Measurements from ENCODE around the gene CNPY1. TPM values are rescaled to one million over a fixed set of nuclear protein-coding genes. Genes with fewer than 3 reads are reported as not detected.

Gene CNPY1
- polyA plus RNA-seq, 1 of the 3 experiments (the other 2 are of a cell fraction), result not detected

DNA sequence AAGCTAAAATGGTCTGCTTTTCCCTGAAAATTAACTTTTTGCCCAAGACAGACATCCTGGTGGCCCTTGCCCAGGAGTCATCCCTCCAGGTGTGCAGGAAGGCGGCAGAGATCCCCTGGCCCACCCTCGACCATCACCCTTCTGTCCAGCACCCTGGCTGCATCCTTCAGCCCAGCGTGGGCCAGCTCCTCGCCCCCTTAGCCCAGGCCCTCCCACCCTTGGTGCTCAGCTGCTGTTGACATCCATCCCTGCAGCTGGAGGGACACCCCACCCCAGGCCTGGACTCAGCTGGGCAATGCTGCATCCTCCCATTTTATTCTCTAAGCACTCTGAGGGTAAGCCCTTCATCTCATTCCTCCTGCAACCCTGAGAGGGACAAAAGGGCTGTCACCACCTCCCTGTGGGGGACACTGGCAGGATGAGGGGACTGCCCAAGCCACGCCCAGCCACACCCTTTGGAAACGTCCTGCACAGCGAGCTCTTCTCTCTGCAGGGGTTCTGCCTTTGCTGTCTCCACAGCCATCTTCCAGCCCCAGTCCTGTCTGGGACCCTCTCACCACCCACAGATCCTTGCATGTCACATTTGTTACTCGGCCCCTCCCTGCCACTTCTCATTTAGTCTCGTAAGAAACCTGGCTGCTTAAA, 57.8 kb downstream of the CNPY1 start:
- H3F3A ChIP-seq (replicated peaks; ENCODE audit: insufficient read depth), result no peaks in the 10 kb centered on the region
- peaks cover 0 to 3% of the 10 kb centered on the region in 2 experiments; a peak in 1 of 4 replicates for H3K4me1 ChIP-seq (ENCODE audit: control insufficient read depth in 1 of 2, insufficient read depth in 2 of 2, low read depth in 1 of 2, low read length in 1 of 2)
- 5% methylated on average over 9 of the region's 9 CpGs for WGBS (ENCODE audit: low lambda C conversion rate)
- DNase-seq, result no peak
- H3K79me2 ChIP-seq (ENCODE audit: insufficient read depth), result no peaks in the 10 kb centered on the region
- H3K4me3 ChIP-seq (ENCODE audit: low read depth in 2 of 2, low read length in 1 of 2), result no peak overlapping the region
- no peaks in the 10 kb centered on the region for H3K36me3 ChIP-seq (replicated peaks in 1 of 2; ENCODE audit: control insufficient read depth in 1 of 2, insufficient read depth in 2 of 2, low read length in 1 of 2)
- H4K20me1 ChIP-seq (ENCODE audit: insufficient read depth), result no peaks in the 10 kb centered on the region
- no peak overlapping the region for H3K27ac ChIP-seq (ENCODE audit: low read depth in 2 of 2, low read length in 1 of 2)
- POLR2A ChIA-PET, result no interaction called here
- peaks cover 96% of the 10 kb centered on the region for H3K27me3 ChIP-seq (ENCODE audit: insufficient read depth)
- TF ChIP-seq, protein P1, sequence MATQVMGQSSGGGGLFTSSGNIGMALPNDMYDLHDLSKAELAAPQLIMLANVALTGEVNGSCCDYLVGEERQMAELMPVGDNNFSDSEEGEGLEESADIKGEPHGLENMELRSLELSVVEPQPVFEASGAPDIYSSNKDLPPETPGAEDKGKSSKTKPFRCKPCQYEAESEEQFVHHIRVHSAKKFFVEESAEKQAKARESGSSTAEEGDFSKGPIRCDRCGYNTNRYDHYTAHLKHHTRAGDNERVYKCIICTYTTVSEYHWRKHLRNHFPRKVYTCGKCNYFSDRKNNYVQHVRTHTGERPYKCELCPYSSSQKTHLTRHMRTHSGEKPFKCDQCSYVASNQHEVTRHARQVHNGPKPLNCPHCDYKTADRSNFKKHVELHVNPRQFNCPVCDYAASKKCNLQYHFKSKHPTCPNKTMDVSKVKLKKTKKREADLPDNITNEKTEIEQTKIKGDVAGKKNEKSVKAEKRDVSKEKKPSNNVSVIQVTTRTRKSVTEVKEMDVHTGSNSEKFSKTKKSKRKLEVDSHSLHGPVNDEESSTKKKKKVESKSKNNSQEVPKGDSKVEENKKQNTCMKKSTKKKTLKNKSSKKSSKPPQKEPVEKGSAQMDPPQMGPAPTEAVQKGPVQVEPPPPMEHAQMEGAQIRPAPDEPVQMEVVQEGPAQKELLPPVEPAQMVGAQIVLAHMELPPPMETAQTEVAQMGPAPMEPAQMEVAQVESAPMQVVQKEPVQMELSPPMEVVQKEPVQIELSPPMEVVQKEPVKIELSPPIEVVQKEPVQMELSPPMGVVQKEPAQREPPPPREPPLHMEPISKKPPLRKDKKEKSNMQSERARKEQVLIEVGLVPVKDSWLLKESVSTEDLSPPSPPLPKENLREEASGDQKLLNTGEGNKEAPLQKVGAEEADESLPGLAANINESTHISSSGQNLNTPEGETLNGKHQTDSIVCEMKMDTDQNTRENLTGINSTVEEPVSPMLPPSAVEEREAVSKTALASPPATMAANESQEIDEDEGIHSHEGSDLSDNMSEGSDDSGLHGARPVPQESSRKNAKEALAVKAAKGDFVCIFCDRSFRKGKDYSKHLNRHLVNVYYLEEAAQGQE (IDR thresholded peaks at IDR 0.05; ENCODE audit: low read depth, low read length), result no peak
- TF ChIP-seq EP300 (IDR thresholded peaks at IDR 0.05; ENCODE audit: borderline replicate concordance in 1 of 2, low read depth in 1 of 2, low read length in 1 of 2) (no peak), MXI1 (IDR thresholded peaks at IDR 0.05; ENCODE audit: low read depth, low read length) (no peak), RFX5 (IDR thresholded peaks at IDR 0.05; ENCODE audit: low read length) (no peak)
- TF ChIP-seq, protein P2, sequence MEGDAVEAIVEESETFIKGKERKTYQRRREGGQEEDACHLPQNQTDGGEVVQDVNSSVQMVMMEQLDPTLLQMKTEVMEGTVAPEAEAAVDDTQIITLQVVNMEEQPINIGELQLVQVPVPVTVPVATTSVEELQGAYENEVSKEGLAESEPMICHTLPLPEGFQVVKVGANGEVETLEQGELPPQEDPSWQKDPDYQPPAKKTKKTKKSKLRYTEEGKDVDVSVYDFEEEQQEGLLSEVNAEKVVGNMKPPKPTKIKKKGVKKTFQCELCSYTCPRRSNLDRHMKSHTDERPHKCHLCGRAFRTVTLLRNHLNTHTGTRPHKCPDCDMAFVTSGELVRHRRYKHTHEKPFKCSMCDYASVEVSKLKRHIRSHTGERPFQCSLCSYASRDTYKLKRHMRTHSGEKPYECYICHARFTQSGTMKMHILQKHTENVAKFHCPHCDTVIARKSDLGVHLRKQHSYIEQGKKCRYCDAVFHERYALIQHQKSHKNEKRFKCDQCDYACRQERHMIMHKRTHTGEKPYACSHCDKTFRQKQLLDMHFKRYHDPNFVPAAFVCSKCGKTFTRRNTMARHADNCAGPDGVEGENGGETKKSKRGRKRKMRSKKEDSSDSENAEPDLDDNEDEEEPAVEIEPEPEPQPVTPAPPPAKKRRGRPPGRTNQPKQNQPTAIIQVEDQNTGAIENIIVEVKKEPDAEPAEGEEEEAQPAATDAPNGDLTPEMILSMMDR (IDR thresholded peaks at IDR 0.05), result no peak
- CTCF ChIA-PET, result interaction anchor here (1.7 kb wide), 1 partner anchor 116 kb away, joined by 4 read pairs; no protein-coding TSS in a partner anchor
- no peak overlapping the region for H3K9ac ChIP-seq
- no peak overlapping the region for H2AFZ ChIP-seq (ENCODE audit: low read depth)
- H3K4me2 ChIP-seq, result no peak overlapping the region
- no peaks in the 10 kb centered on the region for H3K9me3 ChIP-seq
- H3K9me2 ChIP-seq, result no peaks in the 10 kb centered on the region

DNA sequence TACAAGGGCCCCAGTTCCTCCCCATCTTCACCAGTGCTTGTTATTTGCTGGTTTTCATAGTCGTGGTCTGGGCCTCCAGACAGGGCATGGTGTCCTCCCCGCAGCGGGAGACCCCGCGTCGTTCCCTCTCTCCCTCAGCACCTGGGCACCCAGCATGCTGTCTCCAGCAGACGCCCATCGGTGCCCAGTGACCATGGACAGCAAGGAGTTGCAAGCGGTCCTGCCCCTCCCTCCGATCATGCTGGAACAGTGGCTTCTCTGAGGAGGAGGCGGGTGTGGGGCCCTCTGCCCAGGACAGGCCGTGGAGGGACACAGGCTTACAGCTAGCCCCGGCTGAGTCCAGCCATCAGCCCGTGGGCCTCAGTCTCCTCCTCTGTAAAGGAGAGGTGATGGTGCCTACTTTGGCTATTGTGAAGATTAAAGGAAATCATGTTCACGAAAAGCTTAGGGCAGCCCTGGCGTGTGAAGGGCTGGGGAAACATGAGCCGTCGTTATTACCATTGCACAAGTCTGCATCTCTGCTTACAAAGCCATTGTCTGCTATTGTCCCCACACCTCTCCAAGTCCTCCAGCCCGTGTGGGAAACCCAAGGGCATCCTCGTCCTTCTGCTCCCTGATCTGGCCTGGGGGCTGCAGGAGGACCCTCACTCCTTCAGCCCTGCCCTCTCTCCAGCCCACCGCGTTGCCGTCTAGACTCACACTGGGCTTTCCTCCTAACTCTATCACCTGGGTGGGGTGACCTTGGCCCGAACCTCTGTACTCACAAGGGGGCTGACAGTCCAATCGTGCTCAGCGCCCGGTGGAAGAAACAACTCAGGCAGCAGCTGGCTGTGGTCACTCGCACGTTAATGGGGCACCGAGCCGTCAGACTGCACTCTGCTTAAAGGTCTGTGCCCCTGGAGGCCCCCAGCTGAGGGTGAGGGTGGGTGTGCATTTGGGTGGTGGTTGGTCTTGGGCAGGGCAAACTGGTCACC, 58.6 kb downstream of the CNPY1 start:
- no peaks in the 10 kb centered on the region for H3K9me3 ChIP-seq
- peaks cover 0 to 3% of the 10 kb centered on the region in 2 experiments; a peak in 1 of 4 replicates for H3K4me1 ChIP-seq (ENCODE audit: control insufficient read depth in 1 of 2, insufficient read depth in 2 of 2, low read depth in 1 of 2, low read length in 1 of 2)
- no peak overlapping the region for H3K27ac ChIP-seq (ENCODE audit: low read depth in 2 of 2, low read length in 1 of 2)
- H3K79me2 ChIP-seq (ENCODE audit: insufficient read depth), result no peaks in the 10 kb centered on the region
- no peak overlapping the region for H3K4me2 ChIP-seq
- no peak for DNase-seq
- H3K4me3 ChIP-seq (ENCODE audit: low read depth in 2 of 2, low read length in 1 of 2), result no peak overlapping the region
- no peaks in the 10 kb centered on the region for H3K36me3 ChIP-seq (replicated peaks in 1 of 2; ENCODE audit: control insufficient read depth in 1 of 2, insufficient read depth in 2 of 2, low read length in 1 of 2)
- H2AFZ ChIP-seq (ENCODE audit: low read depth), result no peak overlapping the region
- no peaks in the 10 kb centered on the region for H3K9me2 ChIP-seq
- H3F3A ChIP-seq (replicated peaks; ENCODE audit: insufficient read depth), result no peaks in the 10 kb centered on the region
- 28% methylated on average over 31 of the region's 31 CpGs for WGBS (ENCODE audit: low lambda C conversion rate)
- no peak for TF ChIP-seq MXI1 (IDR thresholded peaks at IDR 0.05; ENCODE audit: low read depth, low read length)
- no peak for TF ChIP-seq SMC3 (IDR thresholded peaks at IDR 0.05; ENCODE audit: low read depth, low read length)
- TF ChIP-seq JUND (IDR thresholded peaks at IDR 0.05), result no peak
- no peaks in the 10 kb centered on the region for H4K20me1 ChIP-seq (ENCODE audit: insufficient read depth)
- POLR2A ChIA-PET, result no interaction called here
- no peak overlapping the region for H3K9ac ChIP-seq
- H3K27me3 ChIP-seq (ENCODE audit: insufficient read depth), result peaks cover 96% of the 10 kb centered on the region
- CTCF ChIA-PET, result interaction anchor here (1.3 to 1.7 kb wide), 2 partner anchors 22 to 115 kb away, joined by 3 to 4 read pairs; no protein-coding TSS in a partner anchor

Data from SK-N-SH (cell line).